ENCODE measurements around the gene PARS2.

PARS2 gene

DNA sequence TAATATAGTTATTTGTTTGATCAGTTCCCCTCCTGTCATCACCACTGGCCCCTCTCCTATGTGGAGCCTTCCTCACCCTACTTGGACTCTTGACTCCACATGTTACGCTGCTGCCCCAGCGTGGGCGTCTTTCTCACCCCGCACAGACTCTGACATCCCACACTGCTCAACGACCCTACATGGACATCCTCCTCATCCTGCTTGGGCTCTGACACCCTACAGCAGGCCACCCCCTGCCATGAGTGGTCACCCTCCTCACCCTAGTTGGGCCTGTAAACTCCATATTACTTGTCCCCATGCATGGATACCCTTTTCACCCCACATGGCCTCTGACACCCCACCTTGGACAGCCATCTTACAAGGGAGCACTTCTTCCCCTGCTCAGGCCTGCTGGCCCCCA lies 27.6 kb downstream of the PARS2 start:
- Histone ChIP-seq H3K27ac (ENCODE audit: insufficient read depth, low read depth, low read length, poor library complexity, severe bottlenecking) (no peak overlapping the region), H3K36me3 (ENCODE audit: control insufficient read depth, insufficient read depth, low read length) (peaks cover 32% of the 10 kb centered on the region), H3K9me3 (ENCODE audit: control insufficient read depth, low read length) (no peaks in the 10 kb centered on the region), H3K4me3 (ENCODE audit: insufficient read depth, low read depth, low read length) (no peak overlapping the region), H3K27me3 (ENCODE audit: control insufficient read depth, insufficient read depth, low read length, poor library complexity, severe bottlenecking) (no peaks in the 10 kb centered on the region), H3K4me1 (ENCODE audit: control insufficient read depth, insufficient read depth, low read length) (no peaks in the 10 kb centered on the region)
- WGBS, 2 experiments = 94 to 97% methylated on average over 5 of the region's 5 CpGs

DNA sequence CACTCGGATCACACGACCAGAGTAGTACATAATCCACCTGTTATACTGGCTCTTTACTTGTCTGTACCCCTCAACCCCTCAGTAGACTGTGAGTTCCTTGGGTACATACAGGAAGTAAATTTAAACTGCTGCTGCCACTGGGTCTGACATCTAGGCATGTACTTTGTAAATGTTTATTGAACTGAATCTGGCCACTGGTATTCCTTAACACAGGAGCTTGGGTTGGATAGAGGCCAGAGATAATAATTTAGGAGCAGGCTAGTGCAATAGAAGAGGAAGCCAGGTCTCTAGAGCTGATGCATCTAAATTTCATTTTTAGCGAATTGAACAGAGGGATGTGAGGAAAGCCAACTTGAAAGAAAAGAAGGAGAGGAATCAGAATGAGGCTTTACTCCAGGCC lies 36.3 kb downstream of the PARS2 start:
- Histone ChIP-seq H3K9me3 (ENCODE audit: control insufficient read depth, low read length) (no peaks in the 10 kb centered on the region), H3K27me3 (ENCODE audit: control insufficient read depth, insufficient read depth, low read length, poor library complexity, severe bottlenecking) (no peaks in the 10 kb centered on the region), H3K4me3 (ENCODE audit: insufficient read depth, low read depth, low read length) (no peak overlapping the region), H3K27ac (ENCODE audit: insufficient read depth, low read depth, low read length, poor library complexity, severe bottlenecking) (no peak overlapping the region), H3K4me1 (ENCODE audit: control insufficient read depth, insufficient read depth, low read length) (no peaks in the 10 kb centered on the region), H3K36me3 (ENCODE audit: control insufficient read depth, insufficient read depth, low read length) (peaks cover 61% of the 10 kb centered on the region)
- whole genome bisulfite sequencing, 2 experiments = 95 to 96% methylated on average over 3 of the region's 3 CpGs

DNA sequence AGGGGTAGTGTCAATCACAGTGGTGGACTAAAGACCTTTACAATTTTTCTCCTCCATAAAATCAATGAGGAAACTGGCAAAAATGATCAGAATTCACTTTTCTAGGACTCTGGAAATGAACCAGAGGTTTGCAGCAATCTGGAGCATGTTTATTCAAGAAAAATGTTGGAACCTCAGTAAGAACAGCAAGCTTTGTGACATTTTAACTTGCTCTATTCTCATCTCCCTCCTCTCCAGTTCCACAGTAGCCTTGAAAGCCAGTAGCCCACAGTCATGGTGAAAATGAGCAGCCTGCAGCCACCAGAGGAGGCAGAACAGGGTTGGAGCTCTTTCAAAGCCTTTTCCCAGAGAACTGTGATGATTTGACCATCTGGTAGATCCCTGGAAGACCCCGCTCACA lies 39.6 kb downstream of the PARS2 start:
- peaks cover 62% of the 10 kb centered on the region for H3K36me3 ChIP-seq (ENCODE audit: control insufficient read depth, insufficient read depth, low read length)
- H3K9me3 ChIP-seq (ENCODE audit: control insufficient read depth, low read length) = no peaks in the 10 kb centered on the region
- H3K4me1 ChIP-seq (ENCODE audit: control insufficient read depth, insufficient read depth, low read length) = no peaks in the 10 kb centered on the region
- H3K4me3 ChIP-seq (ENCODE audit: insufficient read depth, low read depth, low read length) = no peak overlapping the region
- WGBS, 2 experiments = 98 to 100% methylated on average over 1 of the region's 1 CpG
- H3K27me3 ChIP-seq (ENCODE audit: control insufficient read depth, insufficient read depth, low read length, poor library complexity, severe bottlenecking) = no peaks in the 10 kb centered on the region
- no peak overlapping the region for H3K27ac ChIP-seq (ENCODE audit: insufficient read depth, low read depth, low read length, poor library complexity, severe bottlenecking)

DNA sequence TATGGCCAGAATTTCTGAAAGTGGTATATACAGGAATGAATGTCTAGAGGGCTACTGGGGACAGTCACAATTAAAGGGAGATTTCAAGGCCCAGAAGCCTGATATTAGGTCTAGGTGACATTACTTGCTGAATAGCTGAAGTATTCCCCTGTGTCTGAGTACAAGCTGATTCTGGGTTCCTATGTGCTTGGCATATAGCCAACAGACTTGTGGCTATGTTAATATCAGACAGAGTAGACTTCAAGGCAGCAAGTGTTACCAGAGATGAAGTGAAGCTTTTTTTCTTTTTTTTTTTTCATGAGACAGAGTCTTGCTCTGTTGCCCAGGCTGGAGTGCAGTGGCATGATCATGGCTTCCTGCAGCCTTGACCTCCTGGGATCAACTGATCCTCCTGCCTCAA lies 40.3 kb downstream of the PARS2 start:
- Histone ChIP-seq H3K27ac (ENCODE audit: insufficient read depth, low read depth, low read length, poor library complexity, severe bottlenecking) (no peak overlapping the region), H3K9me3 (ENCODE audit: control insufficient read depth, low read length) (no peaks in the 10 kb centered on the region), H3K36me3 (ENCODE audit: control insufficient read depth, insufficient read depth, low read length) (peaks cover 56% of the 10 kb centered on the region), H3K4me1 (ENCODE audit: control insufficient read depth, insufficient read depth, low read length) (no peaks in the 10 kb centered on the region), H3K27me3 (ENCODE audit: control insufficient read depth, insufficient read depth, low read length, poor library complexity, severe bottlenecking) (no peaks in the 10 kb centered on the region), H3K4me3 (ENCODE audit: insufficient read depth, low read depth, low read length) (no peak overlapping the region)

DNA sequence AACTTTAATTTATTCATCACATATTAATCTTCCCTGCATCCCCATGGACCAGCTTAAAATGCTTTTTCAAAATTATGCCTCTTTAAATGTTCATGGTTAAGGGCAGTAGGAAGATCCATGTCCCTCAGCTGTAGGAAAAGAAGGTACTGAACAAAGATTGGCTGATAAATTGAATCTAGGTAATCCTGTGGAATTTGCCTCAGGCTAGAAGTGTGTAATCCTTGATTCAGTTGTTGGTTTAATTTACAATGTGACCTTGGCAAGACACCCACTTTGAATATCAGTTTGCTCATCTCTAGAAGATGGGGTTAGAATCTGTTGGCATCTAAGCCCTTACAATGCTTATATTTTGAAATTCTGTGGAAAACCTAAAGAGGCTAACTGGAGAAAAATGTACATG lies 42.6 kb downstream of the PARS2 start:
- H3K27ac ChIP-seq (ENCODE audit: insufficient read depth, low read depth, low read length, poor library complexity, severe bottlenecking) = no peak overlapping the region
- H3K9me3 ChIP-seq (ENCODE audit: control insufficient read depth, low read length) = no peaks in the 10 kb centered on the region
- peaks cover 42% of the 10 kb centered on the region for H3K36me3 ChIP-seq (ENCODE audit: control insufficient read depth, insufficient read depth, low read length)
- no peaks in the 10 kb centered on the region for H3K27me3 ChIP-seq (ENCODE audit: control insufficient read depth, insufficient read depth, low read length, poor library complexity, severe bottlenecking)
- no peak overlapping the region for H3K4me3 ChIP-seq (ENCODE audit: insufficient read depth, low read depth, low read length)
- no peaks in the 10 kb centered on the region for H3K4me1 ChIP-seq (ENCODE audit: control insufficient read depth, insufficient read depth, low read length)

DNA sequence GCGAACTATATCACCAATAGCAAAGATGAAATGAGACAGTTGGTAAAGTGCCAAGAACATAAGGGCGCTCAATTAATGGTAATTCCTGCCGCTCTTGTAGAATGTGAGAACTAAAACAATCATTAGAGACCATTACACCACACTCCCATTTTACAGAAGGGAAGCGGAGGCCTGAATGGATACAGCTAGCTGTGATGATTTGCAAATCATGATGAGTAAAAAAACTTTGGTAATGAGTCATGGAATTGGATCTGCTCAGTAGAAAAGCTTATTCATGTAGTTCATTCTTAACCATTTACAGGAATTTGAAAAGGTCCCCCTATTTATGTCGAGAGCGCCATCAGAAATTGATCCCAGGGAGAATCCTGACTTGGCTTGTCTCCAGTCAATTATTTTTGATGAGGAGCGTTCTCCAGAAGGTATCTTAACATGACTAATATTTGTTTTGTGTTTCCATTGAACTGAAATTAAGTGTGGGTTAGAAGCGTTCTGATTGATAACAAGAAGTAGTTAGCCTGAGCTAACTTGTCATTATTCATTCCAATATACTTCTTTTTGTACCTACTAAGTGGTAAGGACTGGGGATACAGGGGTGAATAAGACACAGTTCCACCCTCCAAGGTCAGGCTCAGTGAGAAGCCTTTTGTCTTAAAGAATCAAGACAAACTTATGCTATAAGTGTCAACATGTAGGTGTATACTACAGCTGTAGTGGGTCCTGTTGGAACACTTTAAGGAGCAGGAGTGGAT lies 47.9 kb downstream of the PARS2 start:
- H3K27ac ChIP-seq (ENCODE audit: insufficient read depth, low read depth, low read length, poor library complexity, severe bottlenecking) = no peak overlapping the region
- WGBS, 2 experiments = 47 to 51% methylated on average over 6 to 7 of the region's 8 CpGs
- H3K9me3 ChIP-seq (ENCODE audit: control insufficient read depth, low read length) = no peaks in the 10 kb centered on the region
- no peaks in the 10 kb centered on the region for H3K36me3 ChIP-seq (ENCODE audit: control insufficient read depth, insufficient read depth, low read length)
- peaks cover 5% of the 10 kb centered on the region for H3K27me3 ChIP-seq (ENCODE audit: control insufficient read depth, insufficient read depth, low read length, poor library complexity, severe bottlenecking)
- H3K4me3 ChIP-seq (ENCODE audit: insufficient read depth, low read depth, low read length) = peak overlapping the region; percentile 95
- H3K4me1 ChIP-seq (ENCODE audit: control insufficient read depth, insufficient read depth, low read length) = no peaks in the 10 kb centered on the region

DNA sequence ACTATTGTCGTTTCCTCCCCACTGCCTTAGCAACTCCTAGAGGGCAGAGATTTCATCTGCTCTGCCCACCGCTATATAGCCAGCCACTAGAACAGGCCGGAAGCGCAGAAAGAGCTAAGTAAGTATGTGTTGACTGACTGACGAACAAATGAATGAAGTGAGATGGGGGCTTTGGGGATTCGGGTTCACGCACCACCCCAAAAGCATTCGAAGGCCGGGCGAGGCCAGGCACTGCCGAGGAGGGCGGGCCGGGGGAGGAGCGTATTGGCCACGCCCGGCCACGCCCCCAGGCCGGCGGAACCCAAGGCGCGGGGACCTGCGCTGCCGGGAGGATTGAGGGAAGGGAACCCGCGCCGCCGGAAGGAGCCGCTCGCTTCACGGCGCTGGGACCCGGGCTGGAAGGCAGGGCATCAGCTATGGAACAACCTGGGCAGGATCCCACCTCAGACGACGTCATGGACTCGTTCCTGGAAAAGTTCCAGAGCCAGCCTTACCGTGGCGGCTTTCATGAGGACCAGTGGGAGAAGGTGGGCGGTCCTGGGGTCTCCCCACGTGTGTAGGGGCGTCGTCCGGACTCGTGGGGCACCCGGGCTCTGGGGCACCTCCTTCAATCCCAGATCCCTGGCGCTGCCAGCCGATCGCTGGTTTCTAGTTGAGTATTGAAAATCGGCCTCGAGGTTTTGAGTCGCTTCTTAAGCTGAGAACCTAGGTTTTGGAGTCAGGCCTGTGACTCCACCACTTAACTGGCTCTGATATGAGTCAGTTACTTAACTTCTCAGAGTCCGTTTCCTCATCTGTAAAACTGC lies 48.6 kb downstream of the PARS2 start, which contains the start of gene TTC4:
TSS of gene TTC4 (plus strand) at position 369 of the 806 bp plus-strand sequence. CDS start at position 417, 48 bp downstream.
- H3K36me3 ChIP-seq (ENCODE audit: control insufficient read depth, insufficient read depth, low read length) = no peaks in the 10 kb centered on the region
- H3K9me3 ChIP-seq (ENCODE audit: control insufficient read depth, low read length) = no peaks in the 10 kb centered on the region
- WGBS, 2 experiments = 5% methylated on average over 51 of the region's 51 CpGs
- H3K4me3 ChIP-seq (ENCODE audit: insufficient read depth, low read depth, low read length) = peak within 1 kb of the TSS; percentile 95
- no peak within 1 kb of the TSS for H3K27ac ChIP-seq (ENCODE audit: insufficient read depth, low read depth, low read length, poor library complexity, severe bottlenecking)
- H3K27me3 ChIP-seq (ENCODE audit: control insufficient read depth, insufficient read depth, low read length, poor library complexity, severe bottlenecking) = peaks cover 5% of the 10 kb centered on the region
- H3K4me1 ChIP-seq (ENCODE audit: control insufficient read depth, insufficient read depth, low read length) = no peaks in the 10 kb centered on the region

DNA sequence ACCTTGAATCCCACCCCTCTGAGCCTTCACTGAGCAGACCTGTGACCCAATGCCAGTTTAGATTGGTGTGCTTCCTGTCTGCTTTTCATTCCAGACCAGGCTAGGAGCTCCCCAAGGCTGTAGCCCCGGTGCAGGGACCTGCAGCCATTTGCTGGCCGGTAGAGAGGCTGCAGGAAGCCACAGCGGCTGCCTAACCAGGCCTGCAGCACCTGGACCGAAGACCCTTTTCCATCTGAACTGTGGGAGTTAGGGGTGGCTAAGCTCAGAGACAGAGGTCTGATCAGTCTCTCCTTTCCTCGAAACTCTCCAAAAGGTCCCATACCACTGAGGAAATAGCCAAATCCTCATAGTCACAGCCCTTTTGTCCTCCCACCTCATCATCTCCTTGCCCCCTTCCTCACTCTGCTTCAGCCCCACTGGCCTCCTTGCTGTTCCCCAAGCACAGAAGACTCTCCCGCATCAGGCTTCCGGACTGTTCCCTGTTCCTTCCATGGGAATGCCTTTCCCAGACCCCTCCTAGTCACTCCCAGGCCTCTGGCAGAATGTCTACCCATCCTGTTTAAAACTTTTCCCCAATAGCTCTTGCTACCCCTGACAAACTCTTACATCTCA lies 49.3 kb downstream of the PARS2 start:
- H3K9me3 ChIP-seq (ENCODE audit: control insufficient read depth, low read length) = no peaks in the 10 kb centered on the region
- WGBS, 2 experiments = 92 to 94% methylated on average over 7 of the region's 7 CpGs
- H3K27me3 ChIP-seq (ENCODE audit: control insufficient read depth, insufficient read depth, low read length, poor library complexity, severe bottlenecking) = peaks cover 5% of the 10 kb centered on the region
- no peak overlapping the region for H3K27ac ChIP-seq (ENCODE audit: insufficient read depth, low read depth, low read length, poor library complexity, severe bottlenecking)
- no peaks in the 10 kb centered on the region for H3K4me1 ChIP-seq (ENCODE audit: control insufficient read depth, insufficient read depth, low read length)
- H3K36me3 ChIP-seq (ENCODE audit: control insufficient read depth, insufficient read depth, low read length) = no peaks in the 10 kb centered on the region
- H3K4me3 ChIP-seq (ENCODE audit: insufficient read depth, low read depth, low read length) = peak overlapping the region; percentile 95

DNA sequence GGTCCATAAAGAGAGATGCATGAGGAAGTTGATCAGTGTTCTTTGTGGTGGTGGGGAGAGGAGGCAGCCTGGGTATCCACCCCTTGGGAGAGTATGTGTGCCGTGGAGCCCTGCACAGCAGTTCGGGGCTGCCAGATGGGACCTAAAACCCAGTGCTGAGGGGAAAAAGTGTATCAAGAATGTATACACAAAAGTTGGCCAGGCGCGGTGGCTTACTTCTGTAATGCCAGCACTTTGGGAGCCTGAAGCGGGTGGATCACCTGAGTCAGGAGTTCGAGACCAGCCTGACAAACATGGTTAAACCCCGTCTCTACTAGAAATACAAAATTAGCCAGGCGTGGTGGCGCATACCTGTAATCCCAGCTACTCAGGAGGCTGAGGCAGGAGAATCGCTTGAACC lies 52.8 kb downstream of the PARS2 start:
- H3K4me1 ChIP-seq (ENCODE audit: control insufficient read depth, insufficient read depth, low read length) = no peaks in the 10 kb centered on the region
- H3K36me3 ChIP-seq (ENCODE audit: control insufficient read depth, insufficient read depth, low read length) = no peaks in the 10 kb centered on the region
- 92 to 93% methylated on average over 9 to 10 of the region's 10 CpGs for WGBS, 2 experiments
- no peak overlapping the region for H3K4me3 ChIP-seq (ENCODE audit: insufficient read depth, low read depth, low read length)
- no peaks in the 10 kb centered on the region for H3K9me3 ChIP-seq (ENCODE audit: control insufficient read depth, low read length)
- no peak overlapping the region for H3K27ac ChIP-seq (ENCODE audit: insufficient read depth, low read depth, low read length, poor library complexity, severe bottlenecking)
- peaks cover 18% of the 10 kb centered on the region for H3K27me3 ChIP-seq (ENCODE audit: control insufficient read depth, insufficient read depth, low read length, poor library complexity, severe bottlenecking)

DNA sequence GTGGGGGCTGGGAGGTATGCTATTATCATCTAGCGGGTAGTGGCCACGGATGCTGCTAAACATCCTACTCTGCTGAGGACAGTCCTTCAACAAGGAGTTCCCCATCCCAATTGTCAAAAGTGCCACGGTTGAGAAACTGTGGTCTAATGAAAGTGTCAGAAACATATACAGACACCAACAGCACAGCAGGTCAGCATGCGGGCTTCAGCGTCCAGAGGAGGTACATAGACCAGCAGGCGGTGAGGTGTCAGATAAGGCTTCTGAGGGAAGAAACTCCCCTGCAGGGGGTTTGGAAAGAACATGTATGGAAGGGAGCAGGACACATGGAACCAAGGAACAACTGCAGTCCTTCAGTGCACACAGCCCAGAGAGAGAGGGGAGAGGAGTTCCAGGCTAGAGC lies 53.5 kb downstream of the PARS2 start:
- Histone ChIP-seq H3K27ac (ENCODE audit: insufficient read depth, low read depth, low read length, poor library complexity, severe bottlenecking) (no peak overlapping the region), H3K27me3 (ENCODE audit: control insufficient read depth, insufficient read depth, low read length, poor library complexity, severe bottlenecking) (peaks cover 24% of the 10 kb centered on the region), H3K4me3 (ENCODE audit: insufficient read depth, low read depth, low read length) (no peak overlapping the region), H3K9me3 (ENCODE audit: control insufficient read depth, low read length) (no peaks in the 10 kb centered on the region), H3K36me3 (ENCODE audit: control insufficient read depth, insufficient read depth, low read length) (no peaks in the 10 kb centered on the region), H3K4me1 (ENCODE audit: control insufficient read depth, insufficient read depth, low read length) (no peaks in the 10 kb centered on the region)
- 89 to 95% methylated on average over 6 of the region's 6 CpGs for WGBS, 2 experiments
